GM18861 (cell line): ENCODE measurements around the gene GIPC2.
"Not testable (repeated sequence)": the region's sequence is repeated elsewhere in the genome, so short reads cannot be mapped to it uniquely, and the experiment has no call there.

Source experiments
- ATAC-seq: cut with Tn5 transposase; IDR thresholded peaks from one replicate; pipeline ENCODE4 v1.9.1; 2021; ENCODE audit not compliant: unreplicated experiment

Gene GIPC2

DNA sequence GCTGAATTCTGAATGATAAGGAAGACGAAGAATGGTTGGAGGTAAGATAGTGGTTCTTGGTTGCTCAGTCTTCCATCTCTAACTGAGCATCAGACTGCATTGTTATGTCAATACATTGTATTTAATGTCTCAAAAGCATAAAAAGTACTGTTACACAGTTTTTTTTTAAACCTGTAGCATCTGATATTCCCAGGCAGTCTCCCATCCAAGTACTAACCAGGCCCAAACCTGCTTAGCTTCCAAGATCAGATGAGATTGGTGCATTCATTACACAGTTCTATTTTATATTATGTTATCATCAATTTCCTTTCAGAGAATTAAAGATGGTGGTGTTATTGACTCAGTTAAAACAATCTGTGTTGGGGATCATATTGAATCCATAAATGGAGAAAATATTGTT lies 48.9 kb downstream of the GIPC2 start:
- ATAC-seq, result no peak

DNA sequence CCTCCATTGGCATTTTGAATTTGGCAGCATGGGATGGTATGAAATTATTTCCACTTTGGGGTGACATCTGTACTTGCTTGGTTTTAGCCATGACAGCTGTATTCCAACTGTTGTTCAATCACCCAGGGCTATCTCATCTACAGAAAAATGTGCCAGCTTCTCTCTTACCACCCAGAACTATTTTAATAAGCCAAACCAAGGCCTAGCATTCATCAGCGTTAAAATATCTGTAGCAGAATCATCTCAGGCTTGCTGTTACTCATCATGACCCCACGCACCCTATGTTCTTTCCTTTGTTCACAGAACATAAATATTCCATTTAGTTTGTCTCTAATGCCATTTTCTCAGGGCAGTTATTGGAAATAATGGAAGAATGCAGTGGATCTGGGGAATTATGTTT lies 49.8 kb downstream of the GIPC2 start:
- no peak for ATAC-seq

DNA sequence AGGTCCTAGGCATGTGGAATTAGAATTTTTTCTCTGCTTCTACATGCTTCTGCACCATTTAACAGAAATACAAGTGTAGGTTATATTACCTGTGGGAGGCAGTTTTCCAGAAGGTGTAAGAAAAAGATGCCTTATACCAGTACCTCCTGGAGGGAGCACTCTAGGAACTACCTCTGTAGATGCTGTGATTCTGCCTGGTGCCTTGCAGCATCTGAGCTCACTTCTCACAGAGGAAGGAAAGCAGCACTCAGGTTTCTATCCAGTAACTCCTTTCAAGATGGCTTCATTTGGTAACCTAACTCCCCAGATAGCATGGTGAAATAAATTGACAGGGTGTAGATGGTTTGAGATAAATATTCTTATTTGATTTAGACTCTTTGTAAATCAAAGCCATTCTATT lies 50.3 kb downstream of the GIPC2 start:
- no peak for ATAC-seq

DNA sequence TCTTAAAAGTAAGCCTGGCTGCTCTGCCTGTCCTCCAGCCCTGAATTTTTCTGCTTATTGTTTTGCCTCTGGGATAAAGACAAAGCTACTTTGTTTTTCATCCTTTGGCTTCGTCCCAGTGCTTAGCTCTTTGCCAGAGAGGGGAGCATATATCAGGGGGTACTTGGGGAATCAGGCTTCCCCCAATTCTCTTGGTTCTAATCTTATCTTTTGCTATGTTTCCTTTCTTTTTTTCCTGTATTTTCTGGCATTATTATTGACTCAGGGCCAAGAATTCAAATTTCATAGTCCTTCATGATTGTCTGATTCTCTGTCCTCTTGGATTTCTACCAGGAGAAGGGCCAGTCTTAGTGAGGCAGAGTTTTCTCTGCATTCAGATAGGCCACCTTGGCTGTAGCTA lies 51.2 kb downstream of the GIPC2 start:
- ATAC-seq, result no peak

DNA sequence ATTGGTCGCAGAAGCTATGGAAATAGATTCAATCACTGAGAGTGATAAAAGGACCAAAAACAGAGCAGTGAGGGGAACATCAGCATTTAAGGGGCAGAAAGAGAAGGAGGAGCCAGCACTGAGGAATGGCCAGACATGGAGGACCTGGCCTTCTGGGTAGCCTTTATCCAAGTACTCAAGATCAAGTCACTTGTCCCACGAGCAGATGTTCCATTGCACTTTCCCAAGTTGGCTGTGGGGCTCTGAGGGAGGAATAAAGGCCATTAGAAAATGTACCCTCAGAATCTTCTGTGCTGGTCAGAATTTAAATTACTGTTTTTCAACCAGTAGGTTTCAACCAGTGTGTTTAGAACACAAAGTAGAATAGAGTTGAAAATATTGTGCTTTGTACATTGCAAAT lies 55.3 kb downstream of the GIPC2 start:
- no peak for ATAC-seq

DNA sequence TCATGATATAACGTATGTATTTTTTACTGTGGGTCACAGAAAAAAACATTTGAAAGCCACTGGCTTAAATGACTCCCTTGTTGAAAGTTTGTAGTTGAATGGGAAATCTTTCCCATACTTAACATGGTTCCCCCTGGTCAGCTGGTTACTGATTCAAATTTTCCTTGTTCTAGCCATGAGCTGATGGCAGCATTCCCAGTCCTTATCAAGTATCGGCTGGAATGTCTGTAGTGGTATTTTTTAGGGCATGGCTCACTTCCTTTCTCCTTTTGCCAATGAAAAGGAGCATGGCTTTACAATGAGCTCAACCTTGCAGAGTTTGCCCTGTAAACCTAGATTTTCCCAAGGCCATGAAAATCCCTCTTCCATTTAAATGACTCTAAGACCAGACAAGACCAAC lies 55.7 kb downstream of the GIPC2 start:
- ATAC-seq, result no peak

DNA sequence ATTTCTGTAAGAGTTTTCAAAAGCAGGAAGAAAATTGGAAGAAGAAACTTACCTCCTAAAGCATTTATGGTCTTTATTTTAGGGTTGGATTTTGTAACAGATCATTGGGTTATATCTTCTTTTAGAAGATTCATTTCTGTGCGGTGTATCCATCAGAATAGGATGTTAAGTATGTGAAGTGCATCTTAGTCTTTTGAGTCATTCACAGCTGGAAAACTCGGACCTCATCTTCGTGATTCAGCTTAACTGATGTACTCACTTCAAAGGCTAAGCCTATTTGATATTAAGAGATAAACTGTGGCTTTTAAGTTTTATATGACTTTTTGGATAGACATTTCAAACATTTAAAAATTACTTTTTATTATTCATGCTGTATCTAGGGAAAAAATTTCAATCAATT lies 56.3 kb downstream of the GIPC2 start:
- no peak for ATAC-seq

DNA sequence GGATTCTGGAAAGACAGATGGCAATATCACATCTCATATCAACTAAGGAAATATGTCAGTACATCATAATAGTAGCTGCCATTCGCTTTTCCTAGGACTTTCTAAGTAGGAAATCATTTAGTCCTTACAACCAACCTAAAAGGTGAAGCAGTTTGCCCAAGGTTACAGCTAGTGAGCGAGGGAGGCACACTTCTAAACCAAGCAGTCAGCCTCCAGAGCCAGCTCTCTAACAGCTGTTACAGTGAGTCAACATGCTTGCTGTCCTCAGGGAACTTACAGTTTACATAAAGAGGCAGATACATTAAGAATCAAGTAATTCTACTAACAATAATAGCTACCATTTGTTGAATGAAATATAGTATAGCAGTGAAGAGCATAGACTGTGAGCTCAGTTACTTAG lies 57.1 kb downstream of the GIPC2 start:
- ATAC-seq, result no peak

DNA sequence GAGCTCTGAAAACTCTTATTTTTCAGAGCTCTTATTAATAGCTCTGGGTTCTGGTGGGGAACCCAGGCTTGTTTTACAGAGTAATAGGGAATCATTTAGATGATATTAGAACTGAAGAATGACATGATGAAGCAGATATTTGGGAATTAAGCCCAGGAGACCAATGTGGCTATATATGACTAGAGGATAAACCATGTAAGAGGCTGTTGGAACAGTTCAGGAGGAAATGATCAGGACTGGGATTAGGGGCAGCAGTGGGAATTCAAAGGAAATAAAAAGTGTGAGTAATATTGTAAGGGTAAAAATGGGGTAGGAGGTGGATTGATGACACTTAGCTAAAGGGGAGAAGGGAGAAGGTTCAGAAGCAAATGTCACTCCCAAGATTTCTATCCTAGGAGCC lies 58.6 kb downstream of the GIPC2 start:
- no peak for ATAC-seq

DNA sequence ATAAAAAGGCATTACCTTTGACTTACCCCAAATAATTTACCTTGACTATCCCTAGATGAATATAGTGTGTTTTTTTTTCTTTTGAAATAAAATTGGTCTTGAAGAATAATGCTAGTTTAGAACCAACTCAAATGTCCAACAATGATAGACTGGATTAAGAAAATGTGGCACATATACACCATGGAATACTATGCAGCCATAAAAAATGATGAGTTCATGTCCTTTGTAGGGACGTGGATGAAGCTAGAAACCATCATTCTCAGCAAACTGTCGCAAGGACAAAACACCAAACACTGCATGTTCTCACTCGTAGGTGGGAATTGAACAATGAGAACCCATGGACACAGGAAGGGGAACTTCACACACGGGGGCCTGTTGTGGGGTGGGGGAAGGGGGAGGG lies 63.9 kb downstream of the GIPC2 start:
- ATAC-seq, result not testable (repeated sequence)

DNA sequence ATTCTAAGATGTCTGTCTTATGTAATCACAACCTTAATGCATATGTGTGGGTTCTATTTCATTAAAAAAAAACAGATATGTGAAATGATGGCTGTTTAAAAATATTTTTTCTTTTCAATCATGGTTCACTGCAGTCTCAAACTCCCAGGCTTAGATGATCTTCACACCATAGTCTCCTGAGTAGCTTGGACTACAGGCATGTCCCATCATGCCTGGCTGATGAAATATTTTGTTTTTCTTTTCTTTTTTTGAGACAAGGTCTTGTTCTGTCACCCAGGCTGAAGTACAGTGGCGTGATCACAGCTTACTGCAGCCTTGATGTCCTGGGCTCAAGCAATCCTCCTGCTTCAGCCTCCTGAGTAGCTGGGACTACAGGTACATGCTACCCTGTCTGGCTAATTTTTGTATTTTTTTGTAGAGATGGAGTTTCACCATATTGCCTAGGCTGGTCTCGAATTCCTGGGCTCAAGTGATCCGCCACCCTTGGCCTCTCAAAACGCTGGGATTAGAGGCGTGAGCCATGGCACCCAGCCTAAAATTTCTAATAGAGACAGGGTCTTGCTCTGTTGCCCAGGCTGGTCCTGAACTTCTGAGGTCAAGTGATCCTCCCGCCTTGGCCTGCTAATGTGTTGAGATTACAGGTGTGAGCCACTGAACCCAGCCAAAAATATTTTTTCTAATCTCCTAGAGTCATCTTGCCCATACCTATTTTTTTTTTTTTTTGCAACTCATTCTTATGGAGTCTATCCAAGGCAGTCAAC lies 67.6 kb downstream of the GIPC2 start:
- no peak for ATAC-seq

DNA sequence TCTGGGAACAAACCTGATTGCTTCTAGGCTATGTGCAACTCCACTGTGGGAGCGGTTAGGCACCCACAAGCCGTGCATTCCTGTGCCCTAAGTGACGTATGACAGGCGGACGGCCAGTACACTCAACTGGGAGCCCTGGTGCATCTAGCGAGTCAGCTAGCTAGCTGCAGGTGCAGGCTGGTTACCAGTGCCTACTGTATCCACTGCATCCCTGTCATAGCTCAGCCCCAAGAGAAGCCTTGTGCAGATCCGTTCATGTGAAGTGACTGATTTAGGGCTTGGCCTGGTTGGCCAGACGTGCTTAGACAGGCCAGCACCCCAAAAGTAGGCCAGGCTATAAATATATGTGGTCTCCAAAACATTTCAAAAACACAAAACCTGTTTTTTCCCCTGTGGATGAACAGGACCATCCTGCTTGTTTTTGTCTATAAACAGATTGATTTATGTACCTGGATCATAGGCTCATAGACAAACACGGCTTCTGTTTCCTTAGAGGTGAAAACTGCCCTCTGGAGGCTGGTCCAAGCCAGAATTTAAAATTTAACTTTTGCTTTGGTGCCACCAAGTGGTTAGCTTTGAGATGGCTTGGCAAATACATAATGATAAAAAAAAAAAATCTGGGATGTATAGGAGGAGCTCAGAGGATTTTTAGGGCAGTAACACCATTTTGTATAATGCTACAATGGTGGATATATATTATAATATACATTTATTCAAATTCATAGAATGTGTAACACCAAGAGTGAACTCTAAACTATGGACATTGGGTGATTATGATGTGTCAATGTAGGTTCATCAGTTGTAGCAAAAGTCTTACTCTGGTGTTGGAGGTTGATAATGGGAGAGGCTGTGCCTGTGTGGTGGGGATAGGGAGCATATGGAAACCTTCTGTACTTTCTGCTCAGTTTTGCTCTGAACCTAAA lies 68.5 kb downstream of the GIPC2 start:
- peak; percentile 88 for ATAC-seq

DNA sequence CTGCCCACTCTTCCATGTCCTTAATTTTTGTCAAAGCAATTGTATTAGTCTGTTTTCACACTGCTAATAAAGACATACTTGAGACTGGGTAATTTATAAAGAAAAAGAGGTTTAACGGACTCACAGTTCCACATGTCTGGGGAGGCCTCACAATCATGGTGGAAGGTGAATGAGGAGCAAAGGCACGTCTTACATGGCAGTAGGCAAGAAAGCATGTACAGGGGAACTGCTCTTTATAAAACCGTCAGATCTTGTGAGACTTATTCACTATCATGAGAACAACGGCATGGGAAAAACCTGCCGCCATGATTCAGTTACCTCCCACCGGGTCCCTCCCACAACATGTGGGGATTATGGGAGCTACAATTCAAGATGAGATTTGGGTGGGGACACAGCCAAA lies 74.7 kb downstream of the GIPC2 start:
- not testable (repeated sequence) for ATAC-seq

DNA sequence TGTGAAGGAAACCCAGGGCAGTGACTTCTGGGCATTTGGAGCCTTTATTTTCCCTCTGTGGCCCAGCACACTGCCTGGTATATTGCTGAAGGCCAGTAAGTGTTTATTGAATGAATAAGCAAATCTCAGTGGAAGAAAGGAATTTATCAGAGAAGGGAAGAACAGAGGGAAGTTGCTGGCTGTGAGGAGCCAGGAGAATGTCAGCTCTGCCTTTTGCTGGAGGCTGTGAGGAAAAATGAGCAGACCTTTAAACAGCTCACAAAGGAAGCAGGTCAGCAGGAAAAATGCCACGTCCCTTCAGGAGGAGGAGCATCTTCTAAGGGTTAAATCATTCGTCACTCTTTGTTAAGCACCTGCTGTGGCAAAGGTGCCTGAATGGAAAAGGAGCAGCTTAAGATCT lies 75.9 kb downstream of the GIPC2 start:
- ATAC-seq, result no peak

DNA sequence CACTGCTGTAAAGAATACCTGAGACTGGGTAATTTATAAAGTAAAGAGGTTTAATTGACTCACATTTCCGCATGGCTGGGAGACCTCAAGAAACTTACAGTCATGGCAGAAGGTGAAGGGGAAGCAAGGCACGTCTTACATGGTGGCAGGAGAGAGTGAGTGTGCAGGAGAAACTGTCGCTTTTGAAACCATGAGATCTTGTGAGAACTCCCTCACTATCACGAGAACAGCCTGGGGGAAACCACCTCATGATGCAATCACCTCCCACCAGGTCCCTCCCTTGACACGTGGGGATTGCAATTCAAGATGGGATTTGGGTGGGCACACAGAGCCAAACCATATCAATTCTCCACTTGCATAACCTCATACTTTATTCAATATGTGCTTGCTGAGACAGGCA lies 76.6 kb downstream of the GIPC2 start:
- ATAC-seq, result no peak

DNA sequence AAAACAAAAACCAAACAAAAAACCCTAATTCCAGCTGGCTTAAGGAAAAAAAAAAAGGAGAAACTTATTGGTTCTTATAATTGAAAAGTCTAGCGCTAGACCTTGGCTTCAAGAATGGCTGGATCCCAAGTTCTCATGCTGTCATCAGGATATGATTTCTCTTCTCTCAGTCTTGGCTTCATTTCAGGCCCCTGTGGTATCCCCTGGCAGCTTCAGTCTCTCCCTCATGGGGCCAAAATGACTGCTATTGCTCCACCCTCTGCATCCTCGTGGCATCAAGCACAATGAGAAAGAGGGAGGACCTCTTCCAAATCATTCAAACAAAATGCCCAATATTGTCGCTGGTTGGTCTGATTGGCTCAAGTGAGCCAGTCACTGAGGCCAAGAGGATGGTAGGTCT lies 80.7 kb downstream of the GIPC2 start:
- ATAC-seq, result no peak

DNA sequence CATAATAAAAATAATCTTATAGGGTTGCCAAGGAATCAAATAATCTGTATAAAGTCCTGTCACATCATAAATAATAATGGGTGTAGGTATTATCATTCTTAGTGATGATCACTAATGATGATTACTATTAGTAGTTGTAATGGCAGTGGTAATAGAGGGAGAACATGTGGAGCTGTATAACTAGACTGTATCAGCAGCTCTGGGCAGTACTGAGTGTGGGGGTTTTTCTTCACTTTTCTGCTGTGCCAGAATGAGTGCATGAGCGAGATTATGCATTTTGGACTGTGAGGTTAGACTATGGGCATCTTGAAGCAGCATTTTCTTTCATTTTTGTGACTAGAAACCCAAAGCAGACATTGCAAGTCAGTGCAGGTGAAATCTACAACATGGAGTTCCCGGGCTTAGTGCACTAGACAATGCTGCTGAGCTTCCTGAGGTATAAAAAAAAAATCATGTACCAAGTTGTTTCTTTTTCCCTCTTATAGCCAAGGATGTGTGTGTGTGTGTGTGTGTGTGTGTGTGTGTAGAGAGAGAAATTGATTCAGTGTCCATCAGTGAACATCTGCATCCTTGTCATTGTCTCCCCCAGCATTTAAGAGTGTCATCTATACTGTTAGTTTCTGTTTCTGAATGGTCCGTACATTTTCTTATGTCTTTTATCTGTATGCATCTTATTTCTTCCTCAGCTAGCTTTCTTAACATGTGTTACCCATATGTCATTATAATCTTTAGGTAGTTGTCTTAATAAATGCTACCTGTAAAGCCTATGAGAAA lies 86.6 kb downstream of the GIPC2 start:
- no peak for ATAC-seq

DNA sequence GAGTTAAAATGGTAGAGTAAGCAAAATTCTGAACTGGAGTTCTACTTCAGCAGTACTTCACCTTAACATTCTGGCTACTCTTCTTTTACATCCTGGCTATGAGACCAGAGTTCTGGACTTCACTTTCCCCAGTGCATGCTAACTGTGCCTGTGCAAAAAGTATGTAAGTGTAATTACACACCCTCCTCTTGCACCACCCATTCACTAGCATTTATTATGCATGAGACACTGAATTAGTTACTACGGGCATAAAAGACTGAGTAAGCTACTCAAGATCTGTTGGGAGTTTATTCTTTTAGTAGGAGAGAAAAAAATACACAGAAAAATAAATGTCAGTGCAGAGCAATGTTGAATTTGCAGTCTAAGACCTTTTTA lies 87.2 kb downstream of the GIPC2 start:
- ATAC-seq, result no peak

DNA sequence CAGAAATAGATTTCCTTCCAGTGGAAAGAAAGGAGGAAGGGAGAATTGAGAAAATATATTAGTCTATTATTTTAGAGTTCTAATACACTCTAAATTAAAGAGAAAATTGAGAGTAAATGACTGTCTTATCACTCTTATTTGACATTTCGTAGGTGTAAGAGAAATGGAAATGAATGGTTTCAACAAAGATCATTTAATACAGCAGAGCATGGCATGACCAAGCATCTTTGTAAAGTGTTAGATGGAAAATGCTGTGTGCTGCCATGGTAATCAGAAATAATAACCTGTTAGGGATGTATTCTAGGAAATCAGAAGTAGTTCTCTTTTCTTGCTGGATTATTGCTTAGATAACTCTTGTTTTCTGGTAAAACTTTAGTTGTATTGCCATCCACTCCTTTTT lies 90.9 kb downstream of the GIPC2 start:
- no peak for ATAC-seq

DNA sequence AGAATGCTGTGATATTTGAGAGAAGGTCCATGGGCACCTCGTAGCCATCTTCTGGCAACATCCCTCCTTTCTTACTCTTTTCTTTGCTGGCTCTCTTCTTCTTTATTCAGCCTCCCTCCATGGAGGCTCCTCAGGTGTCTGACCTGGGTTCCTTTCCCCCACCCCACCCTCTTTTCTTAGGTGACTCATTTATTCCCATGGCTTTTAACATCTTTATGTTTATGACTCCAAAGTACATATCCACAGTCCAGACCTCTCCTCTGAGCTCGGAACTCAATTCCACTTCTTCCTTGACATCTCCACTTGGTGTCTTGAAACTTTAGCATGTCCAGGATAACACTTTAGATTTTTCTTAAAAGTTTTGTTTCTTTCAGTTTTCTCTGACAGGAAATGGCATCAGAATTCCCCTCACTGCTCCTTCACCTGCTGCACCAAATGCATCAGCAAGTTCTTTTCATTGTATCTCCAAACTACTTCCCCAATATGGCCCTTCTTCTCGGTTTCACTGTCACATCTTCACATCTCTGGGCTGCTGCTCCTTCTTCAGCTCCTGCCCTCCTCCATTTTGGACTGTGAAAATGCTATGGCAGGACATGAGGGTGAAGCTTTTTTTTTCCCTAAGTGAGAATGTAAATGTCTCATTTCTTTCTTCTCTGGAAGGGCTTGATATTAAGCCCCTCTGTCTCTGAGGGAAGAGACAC lies 95.9 kb downstream of the GIPC2 start:
- ATAC-seq, result no peak

DNA sequence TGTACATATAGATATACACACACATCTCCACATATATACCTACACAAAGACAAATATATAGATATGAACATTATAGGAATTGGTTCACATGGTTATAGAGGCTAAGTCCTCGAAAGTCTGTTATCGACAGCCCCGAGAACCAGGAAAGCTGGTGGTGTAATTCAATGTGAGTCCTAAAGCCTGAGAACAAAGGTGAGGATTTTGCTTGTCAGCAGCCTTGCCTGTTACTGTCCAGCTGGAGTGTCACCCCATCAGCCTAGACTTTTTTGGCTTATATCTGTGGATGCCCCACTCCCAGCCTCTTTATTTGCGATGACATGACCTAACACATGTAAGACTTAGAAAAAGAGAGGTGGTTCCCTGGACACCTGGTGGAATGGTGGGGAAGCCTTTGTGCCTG lies 97.0 kb downstream of the GIPC2 start:
- ATAC-seq, result peak; percentile 11
